ENCODE data around the gene SNAI1.
"Not testable (repeated sequence)": the region's sequence is repeated elsewhere in the genome, so short reads cannot be mapped to it uniquely, and the experiment has no call there.

The SNAI1 gene

DNA sequence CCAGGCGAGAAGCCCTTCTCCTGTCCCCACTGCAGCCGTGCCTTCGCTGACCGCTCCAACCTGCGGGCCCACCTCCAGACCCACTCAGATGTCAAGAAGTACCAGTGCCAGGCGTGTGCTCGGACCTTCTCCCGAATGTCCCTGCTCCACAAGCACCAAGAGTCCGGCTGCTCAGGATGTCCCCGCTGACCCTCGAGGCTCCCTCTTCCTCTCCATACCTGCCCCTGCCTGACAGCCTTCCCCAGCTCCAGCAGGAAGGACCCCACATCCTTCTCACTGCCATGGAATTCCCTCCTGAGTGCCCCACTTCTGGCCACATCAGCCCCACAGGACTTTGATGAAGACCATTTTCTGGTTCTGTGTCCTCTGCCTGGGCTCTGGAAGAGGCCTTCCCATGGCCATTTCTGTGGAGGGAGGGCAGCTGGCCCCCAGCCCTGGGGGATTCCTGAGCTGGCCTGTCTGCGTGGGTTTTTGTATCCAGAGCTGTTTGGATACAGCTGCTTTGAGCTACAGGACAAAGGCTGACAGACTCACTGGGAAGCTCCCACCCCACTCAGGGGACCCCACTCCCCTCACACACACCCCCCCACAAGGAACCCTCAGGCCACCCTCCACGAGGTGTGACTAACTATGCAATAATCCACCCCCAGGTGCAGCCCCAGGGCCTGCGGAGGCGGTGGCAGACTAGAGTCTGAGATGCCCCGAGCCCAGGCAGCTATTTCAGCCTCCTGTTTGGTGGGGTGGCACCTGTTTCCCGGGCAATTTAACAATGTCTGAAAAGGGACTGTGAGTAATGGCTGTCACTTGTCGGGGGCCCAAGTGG is 5.3 kb downstream of the SNAI1 start:
- H3K9me3 ChIP-seq (ENCODE audit: control insufficient read depth, insufficient read depth, low read length), result no peaks in the 10 kb centered on the region
- no peaks in the 10 kb centered on the region for H3K27me3 ChIP-seq (ENCODE audit: control insufficient read depth, insufficient read depth, low read length)
- peaks cover 22% of the 10 kb centered on the region for H3K36me3 ChIP-seq (ENCODE audit: control insufficient read depth, insufficient read depth, low read length)
- H3K4me3 ChIP-seq (ENCODE audit: low read depth, low read length), result no peak overlapping the region
- no peak overlapping the region for H3K27ac ChIP-seq (ENCODE audit: low read depth, low read length)
- H3K9ac ChIP-seq (ENCODE audit: low read depth, low read length), result no peak overlapping the region
- H3K4me1 ChIP-seq (ENCODE audit: control insufficient read depth, insufficient read depth, low read length), result peaks cover 68% of the 10 kb centered on the region

DNA sequence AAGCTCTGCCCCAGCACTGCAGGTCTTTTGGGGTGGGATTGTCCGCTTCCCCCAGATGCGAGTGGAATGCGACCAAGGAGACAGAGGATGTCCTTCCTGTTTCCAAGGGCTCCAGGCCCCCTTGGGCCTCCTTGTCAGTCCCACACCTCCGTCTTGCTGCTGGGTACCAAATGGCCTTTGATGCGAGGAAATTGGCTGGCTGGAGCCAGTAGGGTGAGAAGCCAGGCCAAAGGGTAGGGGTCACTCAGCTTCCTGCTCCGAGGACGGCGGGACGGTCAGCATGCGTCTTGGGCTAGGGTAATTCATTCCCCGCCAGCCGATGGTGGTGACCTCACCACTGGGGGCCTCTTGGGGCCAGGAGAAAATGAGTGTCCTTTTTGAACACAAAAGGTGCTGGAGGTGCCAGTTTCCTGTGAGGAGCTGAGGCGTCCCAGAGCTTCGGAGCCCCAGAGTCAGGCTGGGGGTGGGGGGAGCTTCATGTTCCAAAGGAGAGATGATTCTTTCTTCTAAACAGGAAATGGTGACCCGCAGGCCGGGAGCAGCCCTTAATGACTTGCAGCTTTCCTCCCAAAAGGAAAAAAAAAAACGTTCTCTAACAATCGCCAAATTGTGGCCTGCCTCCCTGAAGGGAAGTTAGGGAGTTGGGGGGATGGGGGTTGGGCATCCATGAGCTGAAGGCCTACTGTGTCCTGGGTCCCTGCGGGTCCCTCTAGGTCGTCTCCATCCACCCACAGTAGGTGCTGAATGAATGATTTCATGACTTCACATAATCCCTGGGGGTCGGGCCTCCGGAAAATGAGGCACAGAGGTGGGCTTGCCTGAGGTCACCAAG is 6.7 kb downstream of the SNAI1 start:
- peaks cover 17% of the 10 kb centered on the region for H3K36me3 ChIP-seq (ENCODE audit: control insufficient read depth, insufficient read depth, low read length)
- H3K27me3 ChIP-seq (ENCODE audit: control insufficient read depth, insufficient read depth, low read length), result no peaks in the 10 kb centered on the region
- H3K4me3 ChIP-seq (ENCODE audit: low read depth, low read length), result no peak overlapping the region
- H3K27ac ChIP-seq (ENCODE audit: low read depth, low read length), result peak overlapping the region; percentile 75
- peak overlapping the region; percentile 37; the same call in 1 of the 2 replicates for H3K9ac ChIP-seq (ENCODE audit: low read depth, low read length)
- peaks cover 61% of the 10 kb centered on the region for H3K4me1 ChIP-seq (ENCODE audit: control insufficient read depth, insufficient read depth, low read length)
- no peaks in the 10 kb centered on the region for H3K9me3 ChIP-seq (ENCODE audit: control insufficient read depth, insufficient read depth, low read length)

DNA sequence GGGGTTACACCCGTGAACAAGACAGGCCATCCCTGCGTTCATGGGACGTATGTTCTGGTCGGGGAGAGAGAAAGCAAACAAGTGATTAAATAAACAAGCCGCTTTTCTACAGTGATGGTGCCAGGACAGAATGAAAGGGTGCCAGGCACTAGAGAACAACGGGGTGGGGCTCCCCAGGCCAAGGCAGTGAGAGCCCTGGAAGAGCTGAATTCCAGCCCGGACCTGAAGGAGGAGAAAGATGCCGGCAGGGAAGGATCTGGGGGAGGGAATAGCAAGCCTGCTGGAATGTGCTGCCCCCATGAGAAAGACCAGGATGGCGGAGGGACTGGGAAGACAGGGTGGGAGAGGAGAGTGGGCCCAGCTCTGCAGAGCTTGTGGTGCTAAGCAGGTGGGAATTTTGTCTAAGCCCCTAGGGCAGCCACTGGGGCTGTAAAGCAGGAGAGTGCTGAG is 7.5 kb downstream of the SNAI1 start:
- Histone ChIP-seq H3K27ac (ENCODE audit: low read depth, low read length) (peak overlapping the region; percentile 75), H3K4me1 (ENCODE audit: control insufficient read depth, insufficient read depth, low read length) (peaks cover 53% of the 10 kb centered on the region), H3K27me3 (ENCODE audit: control insufficient read depth, insufficient read depth, low read length) (no peaks in the 10 kb centered on the region), H3K9me3 (ENCODE audit: control insufficient read depth, insufficient read depth, low read length) (no peaks in the 10 kb centered on the region), H3K9ac (ENCODE audit: low read depth, low read length) (no peak overlapping the region), H3K4me3 (ENCODE audit: low read depth, low read length) (no peak overlapping the region), H3K36me3 (ENCODE audit: control insufficient read depth, insufficient read depth, low read length) (peaks cover 17% of the 10 kb centered on the region)

DNA sequence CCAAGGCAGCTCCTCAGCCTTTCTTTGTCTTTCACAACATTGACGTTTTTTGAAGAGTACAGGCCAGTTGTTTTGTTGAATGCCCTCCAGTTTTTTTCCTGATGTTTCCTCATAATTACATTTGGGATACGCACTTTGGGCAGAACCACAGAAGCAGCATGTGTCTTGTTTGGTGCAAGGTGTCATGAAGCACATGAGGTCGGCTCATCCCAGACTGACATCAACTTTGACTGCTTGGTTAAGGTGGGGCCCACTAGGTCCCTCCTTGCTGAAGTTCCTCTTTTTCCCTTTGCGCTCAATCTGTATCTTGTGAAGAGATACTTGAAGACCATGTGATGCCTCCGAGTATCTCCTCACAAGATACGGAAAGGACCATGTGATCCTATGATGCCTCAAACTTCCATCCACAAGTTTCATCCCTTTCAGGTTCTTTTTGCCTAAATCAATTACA is 10.5 kb downstream of the SNAI1 start:
- no peak overlapping the region for H3K27ac ChIP-seq (ENCODE audit: low read depth, low read length)

DNA sequence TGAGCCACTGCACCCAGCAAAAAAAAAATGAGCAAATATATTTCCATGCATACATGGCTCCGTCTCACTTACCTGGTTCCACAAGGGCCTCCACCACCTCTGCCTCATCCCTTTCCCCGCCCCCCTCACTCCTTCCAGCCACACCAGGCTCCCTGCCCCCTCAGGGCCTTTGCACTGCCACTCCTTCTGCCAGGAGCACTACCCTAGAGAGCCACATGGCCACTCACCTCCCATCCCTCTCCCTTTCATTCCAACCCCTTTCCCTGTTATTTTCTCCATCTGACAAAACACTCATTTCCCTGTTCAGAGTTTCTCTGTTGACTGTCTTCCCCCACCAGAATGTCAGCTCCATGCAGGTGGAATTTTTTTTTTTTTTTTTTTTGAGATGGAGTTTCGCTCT is 12.8 kb downstream of the SNAI1 start:
- no peaks in the 10 kb centered on the region for H3K36me3 ChIP-seq (ENCODE audit: control insufficient read depth, insufficient read depth, low read length)
- H3K9ac ChIP-seq (ENCODE audit: low read depth, low read length), result no peak overlapping the region
- H3K27ac ChIP-seq (ENCODE audit: low read depth, low read length), result no peak overlapping the region
- no peaks in the 10 kb centered on the region for H3K27me3 ChIP-seq (ENCODE audit: control insufficient read depth, insufficient read depth, low read length)
- H3K4me3 ChIP-seq (ENCODE audit: low read depth, low read length), result no peak overlapping the region
- H3K4me1 ChIP-seq (ENCODE audit: control insufficient read depth, insufficient read depth, low read length), result peaks cover 11% of the 10 kb centered on the region
- H3K9me3 ChIP-seq (ENCODE audit: control insufficient read depth, insufficient read depth, low read length), result no peaks in the 10 kb centered on the region

More for the DNA sequence above, 10.5 kb downstream of the SNAI1 start:
- Histone ChIP-seq H3K36me3 (ENCODE audit: control insufficient read depth, insufficient read depth, low read length) (peaks cover 6% of the 10 kb centered on the region), H3K9me3 (ENCODE audit: control insufficient read depth, insufficient read depth, low read length) (no peaks in the 10 kb centered on the region), H3K4me1 (ENCODE audit: control insufficient read depth, insufficient read depth, low read length) (peaks cover 33% of the 10 kb centered on the region), H3K27me3 (ENCODE audit: control insufficient read depth, insufficient read depth, low read length) (no peaks in the 10 kb centered on the region), H3K9ac (ENCODE audit: low read depth, low read length) (no peak overlapping the region), H3K4me3 (ENCODE audit: low read depth, low read length) (no peak overlapping the region)

DNA sequence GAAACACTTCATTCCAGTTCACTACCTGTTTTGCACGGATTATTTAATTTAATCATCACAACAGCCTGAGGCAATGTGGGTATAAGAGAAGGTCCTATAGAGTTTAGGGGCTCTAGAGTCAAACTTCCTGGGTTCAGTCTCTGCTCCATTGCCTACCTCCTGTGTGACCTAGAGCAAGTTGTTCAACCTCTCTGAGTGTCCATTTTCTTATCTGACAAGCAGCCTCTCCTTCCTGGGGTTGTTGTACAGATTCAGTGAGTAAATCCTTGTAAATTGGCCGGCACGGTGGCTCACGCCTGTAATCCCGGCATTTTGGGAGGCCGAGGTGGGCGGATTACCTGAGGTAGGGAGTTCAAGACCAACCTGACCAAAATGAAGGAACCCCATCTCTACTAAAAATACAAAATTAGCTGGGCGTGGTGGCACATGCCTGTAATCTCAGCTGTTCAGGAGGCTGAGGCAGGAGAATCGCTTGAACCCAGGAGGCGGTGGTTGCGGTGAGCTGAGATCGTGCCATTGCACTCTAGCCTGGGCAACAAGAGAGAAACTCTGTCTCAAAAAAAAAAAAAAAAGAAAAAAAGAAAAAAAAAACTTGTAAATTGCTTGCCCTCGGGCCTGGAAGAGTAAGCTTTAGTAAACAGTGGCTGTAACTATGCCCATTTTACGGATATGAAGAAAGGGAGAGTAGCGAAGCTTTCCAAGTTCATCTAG is 15.9 kb downstream of the SNAI1 start:
- H3K27me3 ChIP-seq (ENCODE audit: control insufficient read depth, insufficient read depth, low read length); H3K4me1 ChIP-seq (ENCODE audit: control insufficient read depth, insufficient read depth, low read length); H3K9me3 ChIP-seq (ENCODE audit: control insufficient read depth, insufficient read depth, low read length); H3K36me3 ChIP-seq (ENCODE audit: control insufficient read depth, insufficient read depth, low read length); H3K9ac ChIP-seq (ENCODE audit: low read depth, low read length); H3K27ac ChIP-seq (ENCODE audit: low read depth, low read length); H3K4me3 ChIP-seq (ENCODE audit: low read depth, low read length): not testable (repeated sequence)

DNA sequence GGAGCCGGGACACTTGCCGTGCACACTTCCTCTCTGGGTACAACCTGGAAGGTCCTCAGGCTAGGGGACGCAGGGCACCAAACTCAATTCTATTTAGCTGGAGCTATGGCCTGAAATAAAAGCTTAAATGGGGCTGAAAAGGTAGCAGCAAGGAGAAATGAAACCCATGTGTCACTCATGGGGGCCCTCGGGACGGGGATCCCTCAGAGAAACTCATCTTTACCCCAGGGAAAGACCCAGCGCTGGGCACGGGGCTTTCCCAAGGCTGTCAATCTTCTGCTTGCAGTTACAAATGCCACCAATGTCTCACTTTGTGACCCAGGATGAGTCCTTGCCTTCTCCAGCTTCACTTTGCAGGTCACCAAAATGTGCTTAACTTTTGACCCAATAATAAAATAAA is 16.5 kb downstream of the SNAI1 start:
- Histone ChIP-seq H3K27me3 (ENCODE audit: control insufficient read depth, insufficient read depth, low read length) (no peaks in the 10 kb centered on the region), H3K27ac (ENCODE audit: low read depth, low read length) (no peak overlapping the region), H3K9me3 (ENCODE audit: control insufficient read depth, insufficient read depth, low read length) (no peaks in the 10 kb centered on the region), H3K4me3 (ENCODE audit: low read depth, low read length) (no peak overlapping the region), H3K4me1 (ENCODE audit: control insufficient read depth, insufficient read depth, low read length) (no peaks in the 10 kb centered on the region), H3K9ac (ENCODE audit: low read depth, low read length) (no peak overlapping the region), H3K36me3 (ENCODE audit: control insufficient read depth, insufficient read depth, low read length) (no peaks in the 10 kb centered on the region)

DNA sequence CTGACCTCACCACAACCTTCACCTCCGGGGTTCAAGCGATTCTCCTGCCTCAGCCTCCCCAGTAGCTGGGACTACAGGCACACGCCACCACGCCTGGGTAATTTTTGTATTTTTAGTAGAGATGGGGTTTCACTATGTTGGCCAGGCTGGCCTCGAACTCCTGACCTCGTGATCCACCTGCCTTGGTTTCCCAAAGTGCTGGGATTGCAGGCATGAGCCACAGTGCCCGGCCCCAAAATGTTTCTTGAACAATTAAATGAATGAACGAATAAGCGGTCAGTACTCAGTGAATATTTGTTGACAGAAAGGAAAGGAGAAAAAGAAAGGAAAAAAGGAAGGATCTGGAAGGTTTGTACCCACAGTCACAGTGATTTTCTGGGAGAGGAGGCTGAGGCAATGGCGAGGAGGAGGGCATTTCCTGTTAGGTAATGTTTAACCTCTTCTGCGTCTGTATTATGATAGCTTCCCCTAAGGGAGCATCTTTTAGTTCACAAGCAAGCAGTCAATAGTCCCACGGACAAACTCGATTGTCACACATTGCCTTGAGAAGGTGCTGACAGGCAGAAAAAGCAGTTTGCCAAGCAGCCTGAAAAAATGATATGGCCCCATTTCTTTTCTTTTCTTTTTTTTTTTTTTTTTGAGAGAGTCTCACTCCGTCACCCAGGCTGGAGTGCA is 17.9 kb downstream of the SNAI1 start:
- not testable (repeated sequence) for H3K9ac ChIP-seq (ENCODE audit: low read depth, low read length); H3K27me3 ChIP-seq (ENCODE audit: control insufficient read depth, insufficient read depth, low read length); H3K4me1 ChIP-seq (ENCODE audit: control insufficient read depth, insufficient read depth, low read length); H3K27ac ChIP-seq (ENCODE audit: low read depth, low read length); H3K4me3 ChIP-seq (ENCODE audit: low read depth, low read length); H3K36me3 ChIP-seq (ENCODE audit: control insufficient read depth, insufficient read depth, low read length); H3K9me3 ChIP-seq (ENCODE audit: control insufficient read depth, insufficient read depth, low read length)

DNA sequence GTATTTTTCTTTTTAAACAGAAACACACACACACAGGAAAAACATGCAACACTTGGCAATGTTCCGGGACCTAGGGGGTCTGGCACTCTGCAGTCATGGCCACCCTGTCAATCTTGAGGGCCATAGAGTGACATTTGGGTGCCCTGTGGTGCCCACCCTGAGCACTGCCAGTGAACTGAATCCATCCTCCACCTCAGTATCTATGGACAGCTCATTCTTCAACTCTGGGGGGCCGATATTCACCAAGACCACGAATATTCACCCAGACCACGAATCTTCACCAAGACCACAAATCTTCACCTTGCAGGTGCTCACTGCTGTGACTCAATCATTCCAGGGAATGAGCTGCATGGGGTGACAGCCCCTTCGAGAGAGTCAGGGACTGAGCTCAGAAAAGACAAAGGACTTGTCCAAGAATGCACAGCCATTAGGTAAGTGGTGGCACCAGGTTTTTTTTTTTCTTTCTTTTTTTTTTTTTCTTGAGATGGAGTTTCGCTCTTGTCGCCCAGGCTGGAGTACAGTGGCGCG is 19.1 kb downstream of the SNAI1 start:
- H3K36me3 ChIP-seq (ENCODE audit: control insufficient read depth, insufficient read depth, low read length), result no peaks in the 10 kb centered on the region
- no peaks in the 10 kb centered on the region for H3K9me3 ChIP-seq (ENCODE audit: control insufficient read depth, insufficient read depth, low read length)
- H3K9ac ChIP-seq (ENCODE audit: low read depth, low read length), result no peak overlapping the region
- no peaks in the 10 kb centered on the region for H3K27me3 ChIP-seq (ENCODE audit: control insufficient read depth, insufficient read depth, low read length)
- H3K27ac ChIP-seq (ENCODE audit: low read depth, low read length), result no peak overlapping the region
- H3K4me3 ChIP-seq (ENCODE audit: low read depth, low read length), result no peak overlapping the region
- H3K4me1 ChIP-seq (ENCODE audit: control insufficient read depth, insufficient read depth, low read length), result no peaks in the 10 kb centered on the region

DNA sequence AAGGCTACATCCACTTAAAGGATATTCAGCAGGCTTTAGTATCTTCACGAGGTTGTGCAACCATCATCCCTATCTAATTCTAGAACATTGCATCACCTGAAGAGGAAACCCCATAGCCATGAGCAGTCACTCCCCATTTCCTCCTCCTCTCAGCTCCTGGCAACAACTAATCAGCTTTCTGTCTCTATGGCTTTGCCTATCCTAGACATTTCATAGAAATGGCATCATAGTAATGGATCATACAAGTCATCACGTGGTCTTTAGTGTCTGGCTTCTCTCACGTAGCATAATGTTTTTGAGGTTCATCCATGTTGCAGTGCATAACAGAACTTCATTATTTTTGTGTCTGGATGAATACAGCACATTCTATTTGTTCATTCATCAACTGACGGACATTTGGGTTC is 20.5 kb downstream of the SNAI1 start:
- H3K27ac ChIP-seq (ENCODE audit: low read depth, low read length), result no peak overlapping the region
- H3K4me1 ChIP-seq (ENCODE audit: control insufficient read depth, insufficient read depth, low read length), result no peaks in the 10 kb centered on the region
- no peaks in the 10 kb centered on the region for H3K36me3 ChIP-seq (ENCODE audit: control insufficient read depth, insufficient read depth, low read length)

More for the DNA sequence above, 20.5 kb downstream of the SNAI1 start:
- Histone ChIP-seq H3K4me3 (ENCODE audit: low read depth, low read length) (no peak overlapping the region), H3K27me3 (ENCODE audit: control insufficient read depth, insufficient read depth, low read length) (no peaks in the 10 kb centered on the region), H3K9me3 (ENCODE audit: control insufficient read depth, insufficient read depth, low read length) (no peaks in the 10 kb centered on the region), H3K9ac (ENCODE audit: low read depth, low read length) (no peak overlapping the region)

Measured in HUES48 (cell line).